GM21381 (cell line): ENCODE data around the gene RCCD1.
"Not testable (repeated sequence)": the region's sequence is repeated elsewhere in the genome, so short reads cannot be mapped to it uniquely, and the experiment has no call there.

ENCODE experiments used
- ATAC-seq: cut with Tn5 transposase; IDR thresholded peaks from one replicate; pipeline ENCODE4 v1.9.1; 2021; ENCODE audit warnings: mild to moderate bottlenecking, moderate library complexity; ENCODE audit not compliant: unreplicated experiment

RCCD1 gene, protein sequence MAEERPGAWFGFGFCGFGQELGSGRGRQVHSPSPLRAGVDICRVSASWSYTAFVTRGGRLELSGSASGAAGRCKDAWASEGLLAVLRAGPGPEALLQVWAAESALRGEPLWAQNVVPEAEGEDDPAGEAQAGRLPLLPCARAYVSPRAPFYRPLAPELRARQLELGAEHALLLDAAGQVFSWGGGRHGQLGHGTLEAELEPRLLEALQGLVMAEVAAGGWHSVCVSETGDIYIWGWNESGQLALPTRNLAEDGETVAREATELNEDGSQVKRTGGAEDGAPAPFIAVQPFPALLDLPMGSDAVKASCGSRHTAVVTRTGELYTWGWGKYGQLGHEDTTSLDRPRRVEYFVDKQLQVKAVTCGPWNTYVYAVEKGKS

DNA sequence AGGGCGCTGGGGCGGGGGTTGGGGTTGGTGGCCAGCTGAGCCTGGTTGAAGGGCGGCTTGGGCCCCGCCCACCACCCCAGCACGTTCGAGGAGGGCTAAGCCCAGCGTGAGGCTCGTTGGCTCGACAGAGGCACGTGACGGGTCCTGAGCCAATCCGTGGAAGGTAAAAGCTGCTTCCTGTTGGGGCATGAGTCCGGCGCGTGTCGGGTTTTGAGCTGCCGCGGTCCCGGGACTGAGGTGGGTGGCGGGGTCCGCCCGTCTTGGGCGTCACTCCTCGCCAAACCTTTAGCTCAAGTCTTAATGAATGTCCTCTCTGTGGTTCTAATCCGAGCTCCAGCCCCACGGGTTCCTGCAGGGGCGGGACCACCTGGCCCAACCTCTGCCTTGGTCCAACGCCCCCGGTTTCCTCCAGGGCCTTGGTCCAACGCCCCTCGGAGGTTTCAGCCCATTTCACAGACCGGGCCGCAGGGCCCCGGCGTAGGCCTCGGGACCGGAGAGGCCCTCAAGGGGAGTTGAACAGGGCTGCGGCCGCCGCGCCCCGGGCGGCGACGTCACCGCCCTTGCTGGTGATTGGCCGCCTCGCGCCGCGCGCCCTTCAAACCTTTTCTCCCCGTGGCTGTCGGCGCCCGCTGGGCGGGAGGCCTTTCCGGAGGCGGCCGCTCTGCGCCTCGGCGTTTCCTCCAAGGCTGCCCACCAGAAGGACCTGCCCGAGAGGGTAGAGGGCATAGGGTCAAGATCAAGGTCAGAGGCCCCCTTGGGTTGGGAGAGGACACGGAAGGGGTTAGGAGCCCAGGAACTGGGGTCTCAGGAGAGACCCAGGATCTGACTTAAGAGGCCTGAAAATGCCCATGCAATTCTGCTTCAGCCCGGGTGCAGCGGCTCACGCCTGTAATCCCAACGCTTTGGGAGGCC is at the start of gene RCCD1:
Gene RCCD1, plus strand, starts transcription at position 173 of the 912 bp plus-strand sequence. CDS start 1,851 bp downstream, outside the sequence.
- peak; percentile 94 for ATAC-seq

DNA sequence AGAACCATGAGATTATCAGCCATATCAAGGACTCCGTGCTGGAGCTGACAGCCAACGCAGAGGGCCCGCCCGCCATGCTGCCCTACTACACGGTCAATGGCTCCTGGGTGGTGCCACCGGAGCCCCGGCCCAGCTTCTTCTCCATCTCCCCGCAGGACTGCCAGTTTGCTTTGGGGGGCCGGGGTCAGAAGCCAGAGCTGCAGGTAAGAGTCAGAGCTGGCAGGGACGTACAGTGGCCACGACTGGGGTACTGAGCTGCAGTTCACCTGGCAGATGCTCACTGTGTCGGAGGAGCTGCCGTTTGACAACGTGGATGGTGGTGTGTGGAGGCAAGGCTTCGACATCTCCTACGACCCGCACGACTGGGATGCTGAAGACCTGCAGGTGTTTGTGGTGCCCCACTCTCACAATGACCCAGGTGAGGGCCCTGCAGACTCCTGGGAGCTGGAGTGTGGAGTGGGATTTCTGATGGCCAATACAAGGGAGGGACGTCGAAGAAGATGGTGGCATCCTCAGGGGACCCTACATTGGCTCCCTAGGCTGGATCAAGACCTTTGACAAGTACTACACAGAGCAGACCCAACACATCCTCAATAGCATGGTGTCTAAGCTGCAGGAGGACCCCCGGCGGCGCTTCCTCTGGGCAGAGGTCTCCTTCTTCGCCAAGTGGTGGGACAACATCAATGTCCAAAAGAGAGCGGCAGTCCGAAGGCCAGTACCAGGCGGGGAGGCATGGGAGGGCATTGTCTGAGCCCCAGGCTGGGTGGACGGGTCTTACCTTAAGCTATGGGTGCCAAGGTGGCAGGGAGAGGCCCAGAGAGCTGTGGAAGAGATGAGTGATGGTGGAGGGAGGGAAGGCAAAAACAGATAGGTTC is 49.1 kb upstream of the RCCD1 start:
- no peak for ATAC-seq

DNA sequence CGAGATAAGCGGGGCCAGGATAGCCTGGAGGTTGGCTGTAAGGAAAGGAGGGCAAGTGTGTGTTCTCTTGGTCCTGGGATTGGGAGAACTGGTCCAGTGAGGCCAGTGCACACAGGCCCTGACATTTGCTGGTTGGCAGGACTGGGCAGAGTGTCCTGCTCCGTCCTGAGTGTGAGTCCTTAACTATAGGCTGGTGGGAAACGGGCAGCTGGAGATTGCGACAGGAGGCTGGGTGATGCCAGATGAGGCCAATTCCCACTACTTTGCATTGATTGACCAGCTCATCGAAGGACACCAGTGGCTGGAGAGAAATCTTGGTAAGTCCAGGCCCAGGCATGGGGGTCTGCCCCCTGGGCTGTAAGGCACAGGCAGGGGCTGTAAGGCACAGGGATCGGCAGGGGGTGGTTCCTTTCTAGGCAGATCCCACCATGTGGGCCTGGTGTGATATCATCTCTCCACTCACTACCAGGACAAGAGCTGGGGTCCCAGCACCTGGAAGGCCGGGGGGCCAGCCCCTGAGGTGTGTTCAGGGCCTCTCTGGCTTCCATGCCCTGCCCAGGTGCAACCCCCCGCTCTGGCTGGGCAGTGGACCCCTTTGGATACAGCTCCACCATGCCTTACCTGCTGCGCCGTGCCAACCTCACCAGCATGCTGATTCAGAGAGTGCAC is 48.4 kb upstream of the RCCD1 start:
- ATAC-seq = no peak

DNA sequence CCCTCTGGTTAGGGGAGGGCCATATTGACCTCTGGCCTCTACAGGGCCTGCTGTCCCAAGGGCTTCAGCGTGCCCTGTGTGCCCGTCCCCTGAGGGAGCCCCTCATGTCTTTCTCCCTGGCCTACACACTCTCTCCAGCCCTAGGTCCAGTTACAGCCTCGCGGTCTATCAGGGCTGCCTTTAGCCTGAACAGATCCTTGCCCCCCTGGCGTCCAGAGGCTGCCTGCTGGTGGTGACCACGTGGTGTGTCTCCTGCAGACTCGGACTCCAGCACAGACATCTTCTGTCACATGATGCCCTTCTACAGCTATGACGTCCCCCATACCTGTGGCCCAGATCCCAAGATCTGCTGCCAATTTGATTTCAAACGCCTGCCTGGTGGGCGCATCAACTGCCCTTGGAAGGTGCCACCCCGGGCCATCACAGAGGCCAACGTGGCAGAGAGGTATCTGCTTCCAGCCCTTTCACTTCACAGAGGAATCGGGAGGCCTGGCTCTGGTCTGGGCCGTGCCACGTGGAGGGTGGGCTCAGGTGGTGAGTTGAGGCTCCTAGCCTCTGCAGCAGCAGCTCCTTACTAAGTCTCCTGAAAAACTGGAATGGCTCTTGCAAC is 47.5 kb upstream of the RCCD1 start:
- no peak for ATAC-seq

DNA sequence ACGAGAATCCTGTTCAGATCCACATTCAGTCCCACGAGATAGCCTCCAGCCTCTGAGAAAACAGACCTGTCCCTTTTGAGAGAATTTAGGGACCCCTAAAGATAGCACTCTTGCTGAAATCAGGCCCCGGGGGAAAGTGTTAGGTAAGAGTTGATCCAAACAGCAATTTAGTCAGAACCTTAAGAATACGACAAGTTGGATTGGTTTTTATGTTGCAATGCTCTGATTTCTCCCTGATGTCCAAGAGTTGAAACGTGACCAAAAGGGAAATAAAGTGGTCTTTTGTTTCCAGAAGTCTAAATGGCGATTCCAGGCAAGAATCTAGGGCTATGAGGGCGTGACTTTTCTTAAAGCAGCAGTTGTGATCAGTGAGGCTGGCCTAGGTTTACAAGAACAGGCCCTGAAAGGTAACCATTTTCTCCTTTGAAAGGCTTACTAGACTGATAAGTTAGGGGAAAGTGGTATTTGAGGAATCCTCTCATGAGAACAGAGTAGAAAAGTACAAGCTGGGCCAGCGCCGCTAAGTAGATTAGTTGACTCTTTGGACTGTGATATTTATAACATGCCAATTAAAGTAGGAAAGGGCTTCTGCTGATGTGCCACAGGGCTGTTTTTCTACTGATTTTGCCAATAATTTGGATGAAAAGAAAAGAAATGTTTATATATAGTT is 46.7 kb upstream of the RCCD1 start:
- no peak for ATAC-seq

DNA sequence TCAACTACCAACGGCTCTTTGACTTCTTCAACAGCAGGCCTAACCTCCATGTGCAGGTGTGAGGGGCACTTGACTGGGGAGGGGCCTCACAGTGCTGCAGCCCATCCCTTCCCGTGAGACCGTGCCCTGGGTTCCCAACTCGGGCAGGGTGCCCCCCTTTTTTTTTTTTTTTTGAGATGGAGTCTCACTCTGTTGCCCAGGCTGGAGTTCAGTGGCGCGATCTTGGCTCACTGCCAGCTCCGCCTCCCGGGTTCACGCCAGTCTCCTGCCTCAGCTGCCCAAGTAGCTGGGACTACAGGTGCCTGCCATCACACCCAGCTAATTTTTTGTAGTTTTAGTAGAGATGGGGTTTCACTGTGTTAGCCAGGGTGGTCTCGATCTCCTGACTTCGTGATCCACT is 45.2 kb upstream of the RCCD1 start:
- not testable (repeated sequence) for ATAC-seq

DNA sequence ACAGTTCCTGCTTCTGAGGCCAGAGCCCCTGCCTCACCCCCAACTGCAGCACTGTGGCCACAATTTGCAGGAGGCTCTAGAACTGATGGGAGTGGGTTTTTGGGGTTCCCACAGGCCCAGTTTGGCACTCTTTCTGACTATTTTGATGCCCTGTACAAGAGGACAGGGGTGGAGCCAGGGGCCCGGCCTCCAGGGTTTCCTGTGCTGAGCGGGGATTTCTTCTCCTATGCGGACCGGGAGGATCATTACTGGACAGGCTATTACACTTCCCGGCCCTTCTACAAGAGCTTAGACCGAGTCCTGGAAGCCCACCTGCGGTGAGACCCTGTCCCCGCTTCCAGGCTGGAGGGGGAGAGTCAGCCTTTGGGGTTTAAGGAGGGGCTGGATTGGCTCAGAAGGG is 44.7 kb upstream of the RCCD1 start:
- no peak for ATAC-seq

DNA sequence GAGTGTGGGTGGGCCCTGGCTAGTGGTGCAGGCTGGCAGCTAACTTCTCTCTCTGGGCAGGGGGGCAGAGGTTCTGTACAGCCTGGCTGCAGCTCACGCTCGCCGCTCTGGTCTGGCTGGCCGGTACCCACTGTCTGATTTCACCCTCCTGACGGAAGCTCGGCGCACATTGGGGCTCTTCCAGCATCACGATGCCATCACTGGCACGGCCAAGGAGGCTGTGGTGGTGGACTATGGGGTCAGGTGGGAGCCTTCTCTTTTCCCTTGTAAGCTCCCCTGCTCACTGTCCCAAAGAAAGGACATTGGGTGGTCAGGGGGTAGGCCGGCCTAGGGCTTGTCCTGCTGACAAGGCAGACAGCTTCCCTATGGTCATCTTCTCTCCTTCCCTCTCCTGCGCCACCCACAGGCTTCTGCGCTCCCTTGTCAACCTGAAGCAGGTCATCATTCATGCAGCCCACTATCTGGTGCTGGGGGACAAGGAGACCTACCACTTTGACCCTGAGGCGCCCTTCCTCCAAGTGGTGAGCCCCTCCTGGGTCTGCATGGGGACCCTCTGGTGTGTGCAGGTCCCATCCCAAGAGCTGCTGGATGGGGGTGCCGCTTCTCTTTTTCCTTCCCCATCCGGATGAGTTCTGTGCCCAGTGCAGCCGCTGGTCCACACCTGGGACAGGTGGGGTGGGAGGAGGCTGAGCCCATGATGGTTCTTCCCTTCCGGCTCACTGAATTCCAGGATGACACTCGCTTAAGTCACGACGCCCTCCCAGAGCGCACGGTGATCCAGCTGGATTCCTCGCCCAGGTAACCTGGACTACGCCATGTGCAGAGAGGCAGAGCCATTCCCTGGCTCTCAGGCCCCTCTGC is 44.0 kb upstream of the RCCD1 start:
- no peak for ATAC-seq

DNA sequence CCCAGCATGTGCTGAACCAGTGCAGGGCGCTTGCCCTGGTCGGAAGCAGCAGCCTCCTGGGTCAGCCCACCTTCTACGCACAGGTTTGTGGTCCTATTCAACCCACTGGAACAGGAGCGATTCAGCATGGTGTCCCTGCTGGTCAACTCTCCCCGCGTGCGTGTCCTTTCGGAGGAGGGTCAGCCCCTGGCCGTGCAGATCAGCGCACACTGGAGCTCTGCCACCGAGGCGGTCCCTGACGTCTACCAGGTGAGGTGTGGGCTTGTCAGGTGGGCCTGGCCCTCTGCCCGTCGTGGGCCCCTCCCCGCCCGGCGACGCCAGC is 43.4 kb upstream of the RCCD1 start:
- no peak for ATAC-seq

DNA sequence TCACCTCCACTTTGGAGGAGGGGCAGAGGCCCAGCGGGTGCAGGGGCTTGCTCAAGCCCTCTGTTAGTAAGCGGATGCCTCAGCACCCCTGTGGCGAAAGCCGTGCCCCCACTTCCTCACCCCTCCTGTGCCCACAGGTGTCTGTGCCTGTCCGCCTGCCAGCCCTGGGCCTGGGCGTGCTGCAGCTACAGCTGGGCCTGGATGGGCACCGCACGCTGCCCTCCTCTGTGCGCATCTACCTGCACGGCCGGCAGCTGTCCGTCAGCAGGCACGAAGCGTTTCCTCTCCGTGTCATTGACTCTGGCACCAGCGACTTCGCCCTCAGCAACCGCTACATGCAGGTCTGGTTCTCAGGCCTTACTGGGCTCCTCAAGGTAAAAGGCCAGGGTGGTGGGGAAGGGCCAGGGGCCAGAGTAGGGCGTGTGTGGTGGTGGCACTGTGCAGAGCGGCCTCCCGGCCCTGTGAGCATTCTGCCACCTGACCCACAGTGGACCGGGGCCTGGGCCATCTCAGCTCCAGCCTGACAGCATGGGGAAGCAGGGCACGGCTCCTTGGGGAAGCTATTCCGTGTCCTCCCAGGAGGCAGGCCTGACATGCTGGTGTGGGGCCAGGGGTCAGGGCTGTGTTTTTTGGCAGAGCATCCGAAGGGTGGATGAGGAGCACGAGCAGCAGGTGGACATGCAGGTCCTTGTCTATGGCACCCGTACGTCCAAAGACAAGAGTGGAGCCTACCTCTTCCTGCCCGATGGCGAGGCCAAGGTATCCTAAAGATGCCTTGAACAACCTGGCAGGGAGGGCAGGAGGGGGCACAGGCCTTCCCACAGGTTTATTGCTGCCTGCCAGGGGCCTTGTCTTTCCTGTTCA is 42.5 kb upstream of the RCCD1 start:
- ATAC-seq = no peak

DNA sequence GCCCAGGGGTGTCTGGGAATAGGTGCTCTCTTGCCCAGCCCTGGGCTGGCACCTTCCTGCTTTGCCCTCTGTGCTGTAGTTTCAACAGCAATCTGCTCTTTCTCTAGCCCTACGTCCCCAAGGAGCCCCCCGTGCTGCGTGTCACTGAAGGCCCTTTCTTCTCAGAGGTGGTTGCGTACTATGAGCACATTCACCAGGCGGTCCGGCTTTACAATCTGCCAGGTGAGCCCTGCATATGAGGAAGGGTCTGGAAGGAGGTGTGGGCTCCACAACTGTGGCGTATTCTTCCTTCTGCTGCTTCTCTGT is 42.0 kb upstream of the RCCD1 start:
- no peak for ATAC-seq

DNA sequence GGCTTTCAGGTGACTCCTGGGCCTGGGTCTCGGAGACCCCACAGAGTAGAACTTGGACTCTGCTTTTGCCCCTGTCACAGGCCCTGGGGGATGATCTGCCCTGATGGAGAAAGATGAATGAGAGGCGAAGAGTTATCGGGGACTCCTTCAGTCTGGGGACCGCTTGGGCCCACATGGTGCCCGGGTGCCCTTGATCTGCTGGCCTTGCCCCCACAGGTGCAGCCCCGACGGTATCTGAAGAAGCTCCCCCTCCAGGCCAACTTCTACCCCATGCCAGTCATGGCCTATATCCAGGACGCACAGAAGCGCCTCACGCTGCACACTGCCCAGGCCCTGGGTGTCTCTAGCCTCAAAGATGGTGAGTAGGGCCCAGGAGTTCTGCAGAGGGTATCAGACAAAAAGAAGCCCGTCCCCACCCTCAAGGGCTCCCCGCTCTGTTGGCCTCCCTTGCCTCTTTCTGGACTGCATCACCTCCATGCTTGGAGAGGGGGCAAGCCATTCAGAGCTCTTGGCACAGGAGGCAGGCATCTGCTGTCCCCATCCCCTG is 41.2 kb upstream of the RCCD1 start:
- ATAC-seq = no peak

DNA sequence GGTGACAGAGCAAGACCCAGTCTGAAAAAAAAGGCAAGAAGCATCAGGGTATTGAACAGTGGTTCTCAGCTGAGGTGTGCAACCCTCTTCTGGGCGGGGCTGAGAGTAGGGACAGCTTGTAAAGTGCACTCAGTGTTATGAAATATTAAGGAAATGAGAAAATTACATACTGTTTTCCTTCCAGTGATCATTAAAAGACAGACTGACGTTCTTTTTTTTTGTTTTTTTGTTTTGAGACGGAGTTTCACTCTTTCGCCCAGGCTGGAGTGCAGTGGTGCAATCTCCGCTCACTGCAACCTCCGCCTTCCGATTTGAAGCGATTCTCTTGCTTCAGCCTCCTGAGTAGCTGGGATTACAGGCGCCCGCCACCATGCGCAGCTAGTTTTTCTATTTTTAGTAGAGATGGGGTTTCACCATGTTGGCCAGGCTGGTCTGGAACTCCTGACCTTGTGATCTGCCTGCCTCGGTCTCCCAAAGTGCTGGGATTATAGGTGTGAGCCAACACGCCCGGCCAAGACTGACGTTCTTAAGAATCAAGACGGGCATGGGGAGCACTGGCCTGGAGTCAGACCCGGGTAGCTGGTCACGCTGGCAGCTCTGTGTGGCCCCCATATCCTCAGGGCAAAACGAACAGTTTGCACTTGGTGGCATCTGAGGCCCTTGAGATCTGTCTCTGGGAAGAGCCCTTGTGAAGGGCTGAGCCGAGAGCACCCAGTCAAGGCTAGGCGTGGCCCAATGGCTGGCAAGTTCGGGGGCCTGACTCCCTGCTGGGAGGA is 40.2 kb upstream of the RCCD1 start:
- no peak for ATAC-seq

DNA sequence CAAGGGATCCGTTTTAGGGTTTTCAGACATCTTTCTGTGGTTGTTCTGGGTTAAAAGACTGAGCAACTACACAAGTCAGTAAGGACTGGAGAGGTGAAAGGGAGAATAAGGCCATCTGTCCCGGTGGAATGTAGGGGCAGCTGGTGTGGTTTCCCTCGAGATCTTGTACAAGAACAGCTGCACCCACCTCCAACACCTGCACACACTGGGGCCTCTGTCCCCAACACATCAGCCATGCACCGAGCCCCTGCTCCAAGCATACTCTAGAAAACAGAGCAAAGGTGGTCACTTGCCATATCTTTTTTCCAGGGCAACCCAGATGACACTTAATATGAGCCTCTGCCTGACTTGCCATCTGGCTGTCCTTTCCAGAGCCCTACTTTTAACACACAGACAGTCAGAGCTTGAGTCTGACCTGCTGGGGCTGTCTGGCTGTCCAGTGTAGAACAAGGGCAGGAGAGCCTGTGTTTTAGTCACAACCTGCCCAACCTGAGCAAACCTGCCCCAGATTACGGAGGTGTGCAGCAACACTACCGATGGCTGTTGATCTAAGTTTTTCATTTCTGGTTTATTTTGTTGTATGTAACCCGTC is 39.4 kb upstream of the RCCD1 start:
- no peak for ATAC-seq

DNA sequence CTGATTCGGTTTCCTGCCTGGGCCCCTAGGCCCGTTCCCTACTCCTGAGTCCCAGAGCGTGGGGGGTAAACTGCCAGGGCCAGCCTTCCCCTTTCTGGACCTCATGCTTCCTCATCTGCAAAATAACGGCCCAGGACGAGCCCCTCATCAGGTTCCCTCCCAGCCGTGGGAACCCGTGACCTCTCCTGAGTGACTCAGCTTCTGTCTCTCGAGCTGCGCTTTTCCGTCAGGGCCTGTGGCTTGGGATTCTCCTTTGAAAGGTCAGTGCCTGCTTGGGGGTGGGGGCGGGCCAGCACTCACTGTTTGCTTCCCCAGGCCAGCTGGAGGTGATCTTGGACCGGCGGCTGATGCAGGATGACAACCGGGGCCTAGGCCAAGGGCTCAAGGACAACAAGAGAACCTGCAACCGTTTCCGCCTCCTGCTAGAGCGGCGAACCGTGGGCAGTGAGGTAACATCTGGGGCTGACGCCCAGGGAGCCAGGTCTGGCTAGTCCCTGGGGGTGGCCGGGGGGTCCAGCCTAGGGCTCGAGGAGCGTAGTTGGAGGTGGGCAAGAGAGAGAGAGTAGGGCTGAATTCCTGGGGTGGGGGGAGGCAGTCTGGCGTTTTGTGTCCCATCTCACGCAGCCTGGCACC is 38.8 kb upstream of the RCCD1 start:
- ATAC-seq = no peak

DNA sequence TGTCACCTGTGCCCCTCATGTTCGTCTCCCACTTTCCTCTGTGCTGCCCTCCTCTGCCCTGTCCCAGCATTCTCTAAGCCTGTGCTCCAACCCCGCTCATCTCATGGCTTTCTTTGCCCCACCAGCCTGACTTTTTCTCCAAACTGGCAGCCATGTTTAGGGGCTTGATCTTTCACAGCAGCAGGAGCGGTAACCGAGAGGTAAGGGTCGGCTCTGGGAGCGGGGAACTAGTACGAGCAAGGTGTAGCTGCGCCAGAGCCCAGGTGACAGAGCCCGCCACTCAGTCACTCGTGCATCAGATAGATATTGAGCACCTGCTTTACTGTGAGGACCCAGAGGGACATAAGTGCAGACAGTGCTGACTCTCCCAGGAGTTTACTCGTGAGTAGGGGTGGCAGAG is 38.2 kb upstream of the RCCD1 start:
- ATAC-seq = no peak
